NCI-H524 treated with DMSO at 0.1 percent for 48 hours (cell line): Measurements from ENCODE around the gene SLC7A14.
A peak's percentile ranks its signal among the peaks of the same experiment; 100 is the strongest.

Source experiments
- DNase-seq: peaks from one replicate; lab custom pipeline; 2025; lab: John Stamatoyannopoulos, UW

SLC7A14 gene

GRCh38 chr3:170534227-170534626 is 51.6 kb downstream of the SLC7A14 start:
- no peak for DNase-seq

- no peak for DNase-seq
These were observed 53.3 kb downstream of the SLC7A14 start for GRCh38 chr3:170532573-170532972.

GRCh38 chr3:170531657-170532335 is 54.1 kb downstream of the SLC7A14 start:
- DNase-seq, result no peak

- DNase-seq, result no peak
These were observed 54.8 kb downstream of the SLC7A14 start for GRCh38 chr3:170531054-170531453.

GRCh38 chr3:170529912-170530311 is 56.0 kb downstream of the SLC7A14 start:
- no peak for DNase-seq

- no peak for DNase-seq
These were observed 56.5 kb downstream of the SLC7A14 start for GRCh38 chr3:170529346-170529745.

- peak; percentile 54 for DNase-seq
These were observed 57.1 kb downstream of the SLC7A14 start for GRCh38 chr3:170528726-170529125.

- DNase-seq, result no peak
These were observed 61.8 kb downstream of the SLC7A14 start for GRCh38 chr3:170524073-170524472.

GRCh38 chr3:170523248-170523647 is 62.6 kb downstream of the SLC7A14 start:
- DNase-seq, result no peak

GRCh38 chr3:170522201-170522600 is 63.7 kb downstream of the SLC7A14 start:
- DNase-seq, result no peak

- no peak for DNase-seq
These were observed 64.9 kb downstream of the SLC7A14 start for GRCh38 chr3:170520996-170521395.

- DNase-seq, result no peak
These were observed 68.5 kb downstream of the SLC7A14 start for GRCh38 chr3:170517242-170517945.

- no peak for DNase-seq
These were observed 72.2 kb downstream of the SLC7A14 start for GRCh38 chr3:170513642-170514041.

- no peak for DNase-seq
These were observed 74.5 kb downstream of the SLC7A14 start for GRCh38 chr3:170511371-170511770.

- no peak for DNase-seq
These were observed 77.0 kb downstream of the SLC7A14 start for GRCh38 chr3:170508839-170509238.

GRCh38 chr3:170508291-170508690 is 77.6 kb downstream of the SLC7A14 start:
- DNase-seq, result no peak

GRCh38 chr3:170507063-170507462 is 78.8 kb downstream of the SLC7A14 start:
- DNase-seq, result no peak

GRCh38 chr3:170506556-170506955 is 79.3 kb downstream of the SLC7A14 start:
- DNase-seq, result no peak

GRCh38 chr3:170502297-170502696 is 83.6 kb downstream of the SLC7A14 start:
- no peak for DNase-seq

GRCh38 chr3:170500995-170501394 is 84.9 kb downstream of the SLC7A14 start:
- no peak for DNase-seq

GRCh38 chr3:170500462-170500861 is 85.4 kb downstream of the SLC7A14 start:
- no peak for DNase-seq

GRCh38 chr3:170499562-170500156 is 86.2 kb downstream of the SLC7A14 start:
- no peak for DNase-seq
